CD4-positive, alpha-beta T cell treated with Interleukin-21 for 1 hour (primary cell): Measurements from ENCODE around the gene PHKG2.

Experiments
- DNase-seq: peaks from one replicate; pipeline ENCODE4 v3.0.0-alpha.2; 2020

Gene PHKG2

DNA sequence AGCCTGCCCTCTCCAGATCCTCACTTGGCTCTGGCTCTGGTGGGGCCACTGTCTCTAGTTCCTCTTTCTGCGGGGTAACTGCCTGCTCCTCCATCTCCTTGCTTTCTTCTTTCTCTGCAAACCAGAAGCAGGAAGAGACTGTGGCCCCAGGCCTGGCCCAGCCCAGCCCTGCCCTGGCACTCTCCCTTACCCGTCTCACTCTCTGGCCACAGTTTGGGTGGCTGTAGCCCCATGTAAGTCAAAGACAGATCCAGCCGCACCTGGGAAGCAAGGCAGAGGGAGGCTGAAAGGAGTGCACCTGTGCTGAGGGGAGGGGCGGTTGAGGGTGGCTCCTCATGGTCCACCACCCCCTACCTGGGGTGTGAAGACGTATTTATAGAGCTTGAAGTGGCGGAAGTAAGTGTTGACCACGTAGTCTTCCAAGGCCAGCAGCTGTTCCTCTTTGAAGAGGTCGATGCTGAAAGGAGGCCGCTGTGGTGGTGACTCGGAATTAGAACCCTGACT lies 10.8 kb downstream of the PHKG2 start:
- no peak for DNase-seq

DNA sequence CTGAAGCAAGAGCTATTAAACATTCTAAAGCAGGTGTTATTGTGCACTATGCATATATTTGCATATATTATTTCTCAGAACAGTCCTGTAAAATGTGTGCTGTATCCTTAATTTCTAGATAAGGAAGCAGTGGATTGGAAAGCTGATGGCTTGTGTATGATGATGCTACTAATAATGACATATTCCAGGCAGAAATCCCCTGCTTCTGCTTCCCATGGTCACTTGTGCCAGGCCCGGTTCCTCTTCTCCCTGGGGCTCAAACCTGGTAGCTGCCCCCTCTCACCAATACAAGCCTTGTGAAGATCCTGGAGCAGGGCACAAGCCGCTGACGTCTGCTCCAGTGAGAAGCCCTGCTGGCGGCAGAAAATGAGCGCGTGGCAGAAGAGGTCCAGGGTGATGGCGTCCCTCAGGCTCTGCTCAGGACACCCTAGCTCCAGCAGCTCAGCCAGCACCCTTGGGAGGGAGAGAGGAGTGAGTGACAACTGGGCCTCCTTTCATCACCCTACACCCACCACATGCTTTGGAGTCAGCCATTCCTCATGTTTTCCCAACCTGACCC lies 11.9 kb downstream of the PHKG2 start:
- DNase-seq: no peak

DNA sequence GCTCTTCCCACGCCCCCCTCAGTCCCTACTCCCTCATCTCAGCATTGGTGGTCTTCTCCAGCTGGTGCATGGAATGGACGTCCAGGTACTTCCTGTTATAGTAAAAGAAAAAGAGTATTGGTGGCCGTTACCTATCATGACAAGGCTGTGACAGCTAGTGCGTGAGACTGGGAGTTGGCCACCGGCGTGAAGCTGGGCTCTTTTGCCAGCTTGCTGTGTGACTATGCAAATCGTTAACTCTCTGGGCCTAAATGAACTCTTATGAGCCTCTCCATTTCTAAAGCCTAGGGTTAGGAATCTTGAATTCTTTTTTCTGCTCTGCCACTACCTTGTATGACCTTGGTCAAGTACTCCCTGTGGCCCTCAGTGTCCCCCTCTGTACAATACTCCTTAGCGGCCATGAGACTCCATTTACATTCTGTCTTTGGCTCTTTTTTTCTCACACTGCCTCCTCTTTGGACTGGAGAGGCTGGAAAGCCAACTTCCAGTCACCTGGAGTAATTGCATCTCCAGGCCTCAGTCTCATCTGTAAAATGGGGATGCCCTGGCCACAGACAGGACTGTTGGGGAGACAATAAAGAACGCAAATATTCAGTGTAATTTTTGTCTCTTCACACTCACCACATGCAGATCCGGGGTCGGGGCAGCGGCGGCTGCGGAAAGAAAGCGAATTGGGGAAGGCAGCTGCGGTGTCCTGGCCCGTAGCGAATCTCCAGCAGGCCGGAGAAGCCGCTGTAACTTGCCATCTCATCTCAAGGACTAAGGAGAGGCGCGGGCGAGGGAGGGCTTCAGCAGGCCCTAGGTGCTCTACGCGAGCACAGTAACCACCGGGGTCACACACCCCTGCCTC lies 12.6 kb downstream of the PHKG2 start:
- no peak for DNase-seq

DNA sequence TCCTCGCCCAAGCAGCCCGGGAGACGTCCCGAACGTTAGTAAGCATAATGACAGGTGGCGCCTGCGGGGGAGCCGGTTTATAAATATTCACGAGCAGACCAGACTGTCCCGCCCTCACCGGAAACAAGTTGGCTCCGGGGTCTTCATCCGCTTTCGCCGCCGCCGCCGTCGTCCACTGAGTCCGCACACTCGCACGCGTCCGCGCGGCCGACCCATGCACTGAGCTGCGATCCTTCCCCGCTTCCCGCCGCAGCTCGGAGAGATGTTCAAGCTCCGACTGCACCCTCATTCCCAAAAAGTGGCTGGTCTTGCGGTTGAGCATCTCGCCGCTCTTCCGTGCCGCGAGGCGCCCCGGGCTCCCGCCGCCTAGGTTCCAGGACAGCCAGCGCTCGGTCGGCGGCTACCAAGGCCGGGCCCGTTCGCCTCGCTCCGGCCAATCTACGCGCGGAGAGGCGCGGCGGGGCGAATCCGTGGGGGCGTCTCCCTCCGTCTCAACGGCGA lies 13.3 kb downstream of the PHKG2 start:
- peak; percentile 35 for DNase-seq

DNA sequence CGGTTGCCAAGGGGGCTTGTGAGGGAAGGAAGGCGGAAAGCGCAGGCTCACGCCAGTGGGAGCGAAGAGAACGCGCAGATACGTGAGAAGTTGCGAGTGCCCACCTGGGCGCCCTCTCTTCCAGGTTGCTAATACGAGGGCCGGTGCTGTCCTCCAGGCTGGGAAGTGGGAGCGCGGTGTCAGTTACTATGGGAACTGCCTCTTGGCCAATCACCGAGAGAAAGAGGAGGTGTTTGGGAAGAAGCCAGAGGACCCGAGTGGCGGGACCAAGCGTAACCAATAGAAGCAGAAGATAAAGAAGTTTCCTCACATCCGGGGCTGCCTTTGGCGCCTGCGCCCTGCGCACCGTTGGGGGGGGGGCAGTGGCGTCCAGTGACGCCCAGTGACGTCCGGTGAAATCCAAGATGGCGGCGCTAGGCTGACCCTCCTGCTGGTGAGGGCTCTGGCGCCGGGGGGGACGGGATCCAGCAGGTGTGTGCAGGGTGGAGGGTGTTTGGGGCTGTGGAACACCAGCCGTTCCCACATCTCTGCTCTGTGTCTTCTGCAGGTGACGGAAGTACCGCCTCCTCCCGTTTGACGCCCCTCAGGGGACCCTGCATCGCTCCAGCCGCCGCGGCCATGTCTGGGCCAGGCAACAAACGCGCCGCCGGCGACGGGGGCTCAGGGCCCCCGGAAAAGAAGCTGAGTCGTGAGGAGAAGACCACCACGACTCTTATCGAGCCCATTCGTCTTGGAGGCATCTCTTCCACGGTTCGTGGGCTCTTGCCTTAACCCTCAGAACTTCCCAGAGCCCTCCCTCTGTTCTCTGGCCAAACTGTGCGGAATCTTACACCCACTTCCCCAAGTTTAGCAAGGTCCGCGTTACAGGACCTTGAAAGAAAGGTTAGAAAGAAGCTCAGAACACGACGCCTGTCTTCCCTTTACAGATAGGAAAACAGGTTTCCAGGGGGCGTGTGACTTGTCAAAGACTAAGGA lies 14.0 kb downstream of the PHKG2 start, which contains the start of the genes CFAP119 and RNF40:
Gene CFAP119 (minus strand): TSS at position 135 of the 975 bp plus-strand sequence. CDS start 314 bp downstream, outside the sequence.
Gene RNF40 (plus strand): TSS at position 395 of the 975 bp plus-strand sequence. CDS start 224 bp downstream, at position 619.
- peak; percentile 94 for DNase-seq

DNA sequence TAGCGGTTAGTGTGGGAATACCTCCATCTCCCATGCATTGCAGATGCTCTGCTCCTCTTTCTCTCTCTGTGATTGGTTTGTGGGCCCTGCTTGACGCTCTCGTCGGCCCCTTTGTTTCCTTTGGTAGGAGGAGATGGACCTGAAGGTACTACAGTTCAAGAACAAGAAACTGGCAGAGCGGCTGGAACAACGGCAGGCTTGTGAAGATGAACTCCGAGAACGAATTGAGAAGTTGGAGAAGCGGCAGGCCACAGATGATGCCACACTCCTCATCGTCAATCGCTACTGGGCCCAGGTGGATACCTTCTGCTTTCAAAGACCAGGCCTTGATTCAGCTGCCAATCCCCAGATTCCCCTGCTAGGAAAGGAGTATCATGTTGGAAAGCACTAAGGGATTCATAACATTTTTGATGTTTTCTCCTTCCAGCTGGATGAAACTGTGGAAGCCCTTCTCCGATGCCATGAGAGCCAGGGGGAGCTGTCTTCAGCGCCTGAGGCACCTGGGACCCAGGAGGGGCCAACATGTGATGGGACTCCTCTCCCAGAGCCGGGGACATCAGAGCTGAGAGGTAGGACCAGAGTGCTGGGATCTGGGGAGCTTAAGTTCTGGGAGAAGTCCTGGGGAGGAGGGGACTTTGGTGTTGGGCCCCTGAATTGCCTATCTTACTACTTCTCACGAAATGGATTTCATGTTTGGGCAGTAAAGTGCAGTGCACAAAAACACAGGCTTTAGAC lies 14.9 kb downstream of the PHKG2 start:
- no peak for DNase-seq

DNA sequence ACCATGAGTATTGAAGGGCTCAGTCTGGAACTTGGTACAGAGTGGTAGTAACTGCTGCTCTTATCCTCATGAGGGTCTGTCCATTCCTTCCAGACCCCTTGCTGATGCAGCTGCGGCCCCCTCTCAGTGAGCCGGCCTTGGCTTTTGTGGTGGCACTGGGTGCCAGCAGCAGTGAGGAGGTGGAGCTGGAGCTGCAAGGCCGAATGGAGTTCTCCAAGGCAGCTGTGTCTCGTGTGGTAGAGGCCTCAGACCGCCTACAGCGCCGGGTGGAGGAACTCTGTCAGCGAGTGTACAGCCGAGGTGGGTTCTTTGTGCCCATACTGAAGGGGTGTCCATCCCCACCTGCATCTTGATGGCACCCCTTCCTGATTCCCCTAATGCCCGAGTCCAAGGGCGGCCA lies 15.9 kb downstream of the PHKG2 start:
- no peak for DNase-seq

DNA sequence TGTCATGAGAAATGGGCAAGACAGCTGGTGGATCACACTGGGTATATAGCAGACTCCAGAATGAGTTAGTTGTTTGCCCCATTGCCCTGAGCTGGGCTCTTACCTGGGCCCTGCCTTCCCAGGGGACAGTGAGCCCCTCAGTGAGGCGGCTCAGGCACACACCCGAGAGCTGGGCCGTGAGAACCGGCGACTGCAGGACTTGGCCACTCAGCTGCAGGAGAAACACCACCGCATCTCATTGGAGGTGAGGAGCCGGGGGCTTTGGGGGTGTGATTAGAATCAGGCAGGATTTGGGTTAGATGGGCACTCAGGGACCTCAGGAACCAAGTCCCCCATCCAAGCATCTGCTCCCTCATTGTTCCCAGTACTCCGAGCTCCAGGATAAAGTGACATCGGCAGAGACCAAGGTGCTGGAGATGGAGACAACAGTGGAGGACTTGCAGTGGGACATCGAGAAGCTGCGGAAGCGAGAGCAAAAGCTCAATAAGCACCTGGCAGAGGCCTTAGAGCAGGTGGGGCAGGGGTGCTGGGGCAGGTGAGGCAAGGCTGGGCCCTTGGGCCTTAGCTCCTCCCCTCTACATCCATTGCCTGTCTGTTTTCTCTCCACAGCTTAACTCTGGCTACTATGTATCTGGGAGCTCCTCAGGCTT lies 16.7 kb downstream of the PHKG2 start:
- no peak for DNase-seq

DNA sequence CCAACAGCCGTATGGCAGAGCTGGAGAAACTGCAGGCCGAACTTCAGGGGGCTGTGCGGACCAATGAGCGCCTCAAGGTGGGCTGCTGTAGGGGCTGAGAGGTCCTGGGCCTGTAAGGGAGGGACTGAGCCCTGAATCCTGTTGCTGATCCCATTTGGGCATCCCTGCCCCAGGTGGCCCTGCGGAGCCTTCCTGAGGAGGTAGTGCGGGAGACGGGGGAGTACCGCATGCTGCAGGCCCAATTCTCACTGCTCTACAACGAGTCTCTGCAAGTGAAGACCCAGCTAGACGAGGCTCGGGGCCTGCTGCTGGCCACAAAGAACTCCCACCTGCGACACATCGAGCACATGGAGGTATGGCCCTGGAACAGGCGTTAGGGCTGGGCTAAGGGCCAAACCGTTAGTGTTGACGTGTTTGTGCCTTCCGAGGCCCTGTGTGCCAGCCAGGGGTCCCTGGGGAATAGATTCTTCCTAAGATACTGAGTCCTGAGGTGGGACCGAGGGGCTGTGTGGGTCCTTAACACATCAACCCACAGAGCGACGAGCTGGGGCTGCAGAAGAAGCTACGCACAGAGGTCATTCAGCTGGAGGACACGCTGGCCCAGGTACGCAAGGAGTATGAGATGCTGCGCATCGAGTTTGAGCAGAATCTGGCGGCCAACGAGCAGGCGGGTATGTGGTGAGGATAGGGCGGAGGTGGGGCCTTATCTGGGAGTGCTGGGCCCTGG lies 18.1 kb downstream of the PHKG2 start:
- no peak for DNase-seq

DNA sequence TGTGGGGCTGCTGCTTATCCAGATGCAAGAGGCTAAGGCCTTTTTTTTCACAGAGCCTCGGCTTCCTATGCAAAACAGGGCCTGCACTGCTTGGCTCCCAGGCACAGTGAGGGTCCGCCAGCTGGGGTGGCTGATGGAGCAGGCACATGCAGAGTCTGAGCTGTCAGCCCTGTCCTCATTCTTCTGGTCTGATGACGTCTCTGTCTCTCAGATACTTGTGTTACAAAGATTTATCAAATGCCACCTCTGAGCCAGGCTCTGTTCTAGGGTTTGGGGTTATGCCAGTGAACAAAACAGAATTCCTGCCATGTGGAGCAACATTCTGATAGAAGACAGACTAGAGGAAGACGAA lies 18.7 kb downstream of the PHKG2 start:
- no peak for DNase-seq

DNA sequence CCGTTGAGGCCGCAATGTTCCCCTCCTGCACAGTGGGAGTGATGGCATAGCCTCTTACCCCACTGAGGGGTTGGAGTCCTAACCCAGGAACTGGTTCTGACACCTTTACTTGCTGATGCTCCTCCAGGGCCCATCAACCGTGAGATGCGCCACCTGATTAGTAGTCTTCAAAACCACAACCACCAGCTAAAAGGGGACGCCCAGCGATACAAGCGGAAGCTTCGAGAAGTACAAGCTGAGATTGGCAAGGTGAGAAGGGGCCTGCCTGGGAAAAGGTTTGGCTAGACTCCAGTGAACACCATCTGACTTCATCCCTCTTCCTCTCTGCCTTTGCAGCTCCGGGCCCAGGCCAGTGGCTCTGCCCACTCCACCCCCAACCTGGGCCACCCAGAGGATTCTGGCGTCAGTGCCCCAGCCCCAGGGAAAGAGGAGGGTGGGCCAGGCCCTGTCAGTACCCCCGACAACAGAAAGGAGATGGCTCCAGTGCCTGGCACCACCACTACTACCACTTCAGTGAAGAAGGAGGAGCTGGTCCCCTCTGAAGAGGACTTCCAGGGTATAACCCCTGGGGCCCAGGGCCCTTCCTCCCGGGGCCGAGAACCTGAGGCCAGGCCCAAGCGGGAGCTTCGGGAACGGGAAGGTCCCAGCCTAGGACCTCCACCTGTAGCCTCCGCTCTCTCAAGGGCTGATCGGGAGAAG lies 19.7 kb downstream of the PHKG2 start:
- peak; percentile 67 for DNase-seq

DNA sequence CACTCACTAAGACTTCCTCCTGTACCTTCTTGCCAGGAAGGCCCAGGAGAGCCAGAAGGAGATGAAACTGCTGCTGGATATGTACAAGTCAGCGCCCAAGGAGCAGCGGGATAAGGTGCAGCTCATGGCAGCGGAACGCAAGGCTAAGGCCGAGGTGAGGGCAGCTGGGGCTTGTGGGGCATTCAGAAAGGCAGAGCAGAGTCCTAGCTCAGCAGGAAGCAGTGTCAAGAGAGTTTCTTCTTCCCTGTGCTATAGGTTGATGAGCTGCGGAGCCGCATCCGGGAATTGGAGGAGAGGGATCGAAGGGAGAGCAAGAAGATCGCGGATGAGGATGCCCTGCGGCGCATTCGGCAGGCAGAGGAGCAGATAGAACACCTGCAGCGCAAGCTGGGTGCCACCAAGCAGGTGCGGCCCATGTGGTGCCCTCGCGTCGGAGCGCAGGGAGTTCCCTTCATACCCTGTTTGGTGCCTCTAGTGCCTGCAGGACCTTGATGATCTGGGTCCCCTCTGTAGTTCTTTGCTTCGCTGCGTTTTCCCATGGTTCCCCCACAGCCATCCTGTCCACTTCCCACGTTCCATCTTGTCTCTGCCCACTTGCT lies 20.5 kb downstream of the PHKG2 start:
- no peak for DNase-seq

DNA sequence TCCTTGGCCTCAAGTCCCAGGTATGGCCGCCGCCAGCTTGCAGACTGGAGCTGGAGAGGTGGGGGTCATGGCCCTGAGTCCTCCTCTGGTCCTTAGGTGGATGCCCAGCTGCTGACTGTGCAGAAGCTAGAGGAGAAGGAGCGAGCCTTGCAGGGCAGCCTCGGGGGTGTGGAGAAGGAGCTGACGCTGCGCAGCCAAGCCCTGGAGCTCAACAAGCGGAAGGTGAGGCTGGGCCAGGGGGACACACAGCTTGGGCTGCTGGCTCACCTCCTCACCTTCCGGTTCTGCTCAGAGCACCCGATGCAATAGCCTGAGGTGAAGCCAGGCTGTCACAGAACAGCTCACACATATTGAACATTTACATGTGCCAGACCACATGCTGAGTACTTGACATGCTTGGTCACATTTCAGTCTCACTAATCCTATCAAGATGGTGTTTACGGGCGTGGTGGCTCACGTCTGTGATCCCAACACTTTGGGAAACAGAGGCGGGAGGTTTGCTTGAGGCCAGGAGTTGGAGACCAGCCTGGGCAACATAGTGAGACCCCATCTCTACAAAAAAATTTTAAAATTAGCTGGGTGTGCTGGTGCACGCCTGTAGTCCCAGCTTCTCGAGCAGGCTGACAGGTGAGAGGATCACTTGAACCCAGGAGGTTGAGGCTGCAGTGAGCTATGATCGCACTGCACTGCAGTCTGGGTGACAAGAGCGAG lies 21.3 kb downstream of the PHKG2 start:
- DNase-seq: no peak

DNA sequence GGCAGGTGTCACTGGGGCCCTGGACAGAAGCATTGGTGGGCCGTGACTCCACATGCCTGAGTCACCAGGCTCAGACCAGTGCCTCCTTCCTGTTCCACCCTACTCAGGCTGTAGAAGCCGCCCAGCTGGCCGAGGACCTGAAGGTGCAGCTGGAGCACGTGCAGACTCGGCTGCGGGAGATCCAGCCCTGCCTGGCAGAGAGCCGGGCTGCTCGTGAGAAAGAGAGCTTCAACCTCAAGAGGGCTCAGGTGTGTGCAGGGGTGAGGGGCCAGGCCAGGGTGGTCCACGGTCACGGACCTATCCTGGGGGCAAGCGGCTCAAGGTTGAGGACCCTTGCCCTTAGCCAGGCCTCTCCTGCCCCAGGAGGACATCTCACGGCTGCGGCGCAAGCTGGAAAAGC lies 23.5 kb downstream of the PHKG2 start:
- no peak for DNase-seq

DNA sequence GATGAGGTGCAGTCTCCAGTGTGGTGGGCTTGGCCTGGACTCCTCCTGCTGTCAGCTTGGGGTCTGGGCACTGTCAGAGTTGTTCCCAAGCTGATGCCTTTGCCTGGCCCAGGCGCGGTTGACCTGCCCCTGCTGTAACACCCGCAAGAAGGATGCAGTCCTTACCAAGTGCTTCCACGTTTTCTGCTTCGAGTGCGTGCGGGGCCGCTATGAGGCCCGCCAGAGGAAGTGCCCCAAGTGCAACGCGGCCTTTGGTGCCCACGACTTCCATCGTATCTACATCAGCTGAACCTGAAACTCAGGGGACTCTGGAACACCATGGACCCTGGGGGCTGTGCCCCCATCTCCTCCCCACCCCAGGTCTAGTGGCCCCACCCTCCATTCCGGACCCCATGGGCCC lies 25.6 kb downstream of the PHKG2 start:
- DNase-seq: no peak

DNA sequence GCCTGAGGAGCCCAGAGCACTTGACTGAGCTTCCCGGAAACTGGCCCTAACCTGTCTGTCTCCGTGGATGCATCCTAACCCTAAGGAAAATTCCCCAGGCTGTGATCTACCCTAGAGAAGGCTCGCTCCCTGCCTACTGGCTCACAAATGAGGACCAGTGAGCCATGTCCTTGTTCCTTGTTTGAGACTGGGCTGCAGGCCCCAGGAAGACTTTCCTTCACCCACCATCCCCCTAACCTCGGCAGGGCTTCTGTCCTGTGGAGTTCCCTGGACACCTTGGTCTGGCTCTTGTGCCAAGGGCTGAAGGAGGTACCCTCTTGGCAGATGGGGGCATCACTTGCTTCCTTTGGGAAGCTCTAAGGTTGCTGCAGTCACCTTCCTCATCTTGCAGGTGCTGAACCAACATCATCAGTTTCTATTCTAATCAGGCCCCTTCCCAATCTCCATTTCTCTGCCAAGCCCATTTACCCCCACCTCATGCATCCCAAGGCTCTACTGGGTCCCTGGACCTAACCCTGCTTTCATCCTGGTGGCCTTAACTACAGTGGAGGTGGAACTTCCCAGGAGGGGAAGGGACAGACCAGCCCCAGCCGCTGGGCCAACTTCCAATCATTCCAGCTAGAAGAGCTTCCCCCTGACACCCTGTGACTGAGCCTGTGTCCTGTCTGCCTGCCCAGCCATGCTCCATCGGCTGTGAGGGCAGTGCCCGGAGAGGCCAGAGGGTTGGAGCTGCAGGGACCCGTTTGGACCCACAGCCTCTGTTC lies 26.3 kb downstream of the PHKG2 start:
- no peak for DNase-seq

DNA sequence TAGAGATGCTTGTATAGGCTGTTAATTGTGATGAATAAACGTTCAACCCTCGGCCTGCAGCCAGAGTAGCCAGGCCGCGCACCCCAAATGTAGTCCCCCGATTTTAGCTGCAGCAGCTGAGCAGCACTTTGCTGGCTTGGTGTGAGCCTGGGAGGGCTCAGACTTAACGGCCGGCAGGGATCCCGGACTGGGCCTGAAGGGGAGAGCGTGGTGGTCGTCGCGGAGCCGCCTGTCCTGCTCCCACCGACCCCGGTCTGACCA lies 26.8 kb downstream of the PHKG2 start:
- DNase-seq: no peak

DNA sequence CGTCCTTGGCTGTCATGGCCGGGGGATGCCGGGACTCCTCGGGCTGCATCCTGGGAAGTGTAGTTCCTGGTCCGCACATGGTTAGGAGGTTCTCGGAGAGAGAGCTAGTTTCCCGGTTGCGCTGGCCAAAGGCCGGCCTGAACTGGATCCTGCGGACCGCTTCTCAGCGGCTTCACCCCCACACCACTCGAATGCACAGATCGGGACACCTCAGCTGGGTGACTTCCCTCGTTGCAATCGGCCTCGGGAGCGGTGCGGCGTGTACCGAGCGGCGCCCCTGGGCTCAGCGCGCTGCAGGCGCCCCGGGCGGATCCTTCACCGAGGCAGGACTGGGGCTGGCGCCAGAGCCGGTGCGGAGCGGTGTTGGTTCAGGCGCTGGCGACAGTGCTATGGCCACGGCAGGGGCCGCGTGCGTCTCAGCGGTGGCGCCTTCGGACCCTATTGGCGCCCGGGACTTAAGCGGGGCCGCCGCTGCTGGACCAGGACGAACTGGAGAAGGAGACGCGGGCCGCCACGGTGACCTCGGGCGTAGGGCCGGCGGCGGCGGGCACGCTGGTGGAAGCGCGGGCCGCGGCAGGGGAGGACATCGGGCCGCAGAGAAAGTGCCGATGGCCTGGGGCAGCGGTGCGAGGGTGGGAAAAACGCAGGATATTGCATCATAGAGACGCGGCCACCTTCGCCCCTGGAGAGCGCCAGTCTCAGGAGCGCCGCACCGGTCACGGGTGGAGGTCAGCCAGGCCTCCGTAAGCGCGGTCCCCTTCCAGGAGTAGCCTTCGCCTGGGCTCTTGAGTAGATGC lies 27.4 kb downstream of the PHKG2 start:
- peak; percentile 54 for DNase-seq
